Caco-2 (cell line): ENCODE data around the gene ERC2. TPM values are rescaled to one million over a fixed set of nuclear protein-coding genes. Genes with fewer than 3 reads are reported as not detected.

Experiments
- BruUV-seq: library from RNA; stranded (reverse); fragments of 400-500 nt; replicated peaks from 2 replicates; lab custom pipeline; 2021; lab: Mats Ljungman, UMichigan
- CTCF ChIA-PET: fragments of 300-600 bp; sonication (Branson Sonifier 250); formaldehyde crosslinking; loops from one replicate; lab custom pipeline; 2022; ENCODE audit warnings: antibody characterized with exemption; lab: Charles Lee
- POLR2A ChIA-PET: fragments of 300-600 bp; sonication (Branson Sonifier 250); formaldehyde crosslinking; loops from one replicate; lab custom pipeline; 2022; ENCODE audit warnings: antibody characterized with exemption; lab: Charles Lee
- DNase-seq, 2 experiments: peaks; one replicate each; pipeline versions ENCODE4 v3.0.0 to v3.0.0-alpha.2; 2020 to 2022
- H3K27me3 ChIP-seq: replicated peaks from 2 replicates; pipeline ENCODE4 v1.6.0; 2011; ENCODE audit warnings: low read length; ENCODE audit not compliant: control insufficient read depth, insufficient read depth
- H3K36me3 ChIP-seq: 2 replicates; pipeline ENCODE4 v1.5.1; 2011; ENCODE audit warnings: low read length; ENCODE audit not compliant: control insufficient read depth, insufficient read depth
- H3K4me1 ChIP-seq: fragments of 250-450 bp; sonication (Bioruptor Pico); 2 replicates; pipeline ENCODE4 v1.5.1; 2020; ENCODE audit warnings: mild to moderate bottlenecking
- H3K4me3 ChIP-seq: 2 replicates; pipeline ENCODE4 v1.5.1; 2011; ENCODE audit warnings: low read depth, mild to moderate bottlenecking, control low read depth, low read length
- H3K9me3 ChIP-seq: fragments of 250-450 bp; sonication (Bioruptor Pico); 2 replicates; pipeline ENCODE4 v1.5.1; 2020; ENCODE audit warnings: mild to moderate bottlenecking, moderate library complexity
- H3K27ac Mint-ChIP-seq: one replicate; pipeline ENCODE4 v1.8.0; 2022; ENCODE audit warnings: mixed read lengths; ENCODE audit not compliant: unreplicated experiment
- H3K27me3 Mint-ChIP-seq: one replicate; pipeline ENCODE4 v1.8.0; 2022; ENCODE audit warnings: mixed read lengths; ENCODE audit not compliant: insufficient read depth, unreplicated experiment
- H3K36me3 Mint-ChIP-seq: one replicate; pipeline ENCODE4 v1.8.0; 2022; ENCODE audit warnings: mild to moderate bottlenecking, mixed read lengths; ENCODE audit not compliant: insufficient read depth, unreplicated experiment
- H3K4me1 Mint-ChIP-seq: one replicate; pipeline ENCODE4 v1.8.0; 2022; ENCODE audit warnings: low read depth, mixed read lengths; ENCODE audit not compliant: unreplicated experiment
- H3K4me3 Mint-ChIP-seq: one replicate; pipeline ENCODE4 v1.8.0; 2022; ENCODE audit warnings: mild to moderate bottlenecking, moderate library complexity, mixed read lengths; ENCODE audit not compliant: unreplicated experiment
- H3K9me3 Mint-ChIP-seq: one replicate; pipeline ENCODE4 v1.8.0; 2022; ENCODE audit warnings: mixed read lengths; ENCODE audit not compliant: unreplicated experiment
- intact Hi-C: fragments of 100-400 bp; cut with micrococcal nuclease; formaldehyde crosslinking; loops from one replicate; pipeline ENCODE4 v1.10.0; 2022; ENCODE audit not compliant: unreplicated experiment
- total RNA-seq: library from RNA; stranded (reverse); gene quantifications from 2 replicates; pipeline ENCODE4 v1.2.3, GENCODE V29; 2022
- TF ChIP-seq, protein P1 (sequence below), 2 experiments: fragments of 200-600 bp in 1 of 2; IDR thresholded peaks; 1 replicate in 1 of 2; 2 replicates in 1 of 2; pipeline versions ENCODE4 v1.5.1 to v1.8.0; 2011 to 2022; ENCODE audit warnings: antibody characterized with exemption in 1 of 2, control low read depth in 1 of 2, inconsistent platforms in 1 of 2, low read depth in 1 of 2, low read length in 1 of 2, mild to moderate bottlenecking in 1 of 2, moderate library complexity in 1 of 2; ENCODE audit not compliant: insufficient read depth in 1 of 2, severe bottlenecking in 1 of 2, unreplicated experiment in 1 of 2

The ERC2 gene
- total RNA-seq, 1 experiment from 2014 or later = 0.54 TPM

- POLR2A ChIA-PET = no interaction called here
- BruUV-seq = no TSS peak
- intact Hi-C loops = no loop called here
- Mint-ChIP-seq H3K4me3 (no peak overlapping the region), H3K27me3 (no peaks in the 10 kb centered on the region), H3K9me3 (peaks cover 18% of the 10 kb centered on the region), H3K27ac (no peak overlapping the region), H3K4me1 (peaks cover 8% of the 10 kb centered on the region), H3K36me3 (no peaks in the 10 kb centered on the region)
- no peak overlapping the region for H3K4me3 ChIP-seq
- H3K27me3 ChIP-seq = no peaks in the 10 kb centered on the region
- CTCF ChIA-PET = interaction anchor here (0.7 kb wide), 1 partner anchor 60 kb away, joined by 3 read pairs; no protein-coding TSS in a partner anchor
- H3K9me3 ChIP-seq = peaks cover 7% of the 10 kb centered on the region; the same call in 1 of the 2 replicates
- H3K36me3 ChIP-seq = no peaks in the 10 kb centered on the region
- DNase-seq = no peak
- H3K4me1 ChIP-seq = no peaks in the 10 kb centered on the region
- TF ChIP-seq, protein P1, sequence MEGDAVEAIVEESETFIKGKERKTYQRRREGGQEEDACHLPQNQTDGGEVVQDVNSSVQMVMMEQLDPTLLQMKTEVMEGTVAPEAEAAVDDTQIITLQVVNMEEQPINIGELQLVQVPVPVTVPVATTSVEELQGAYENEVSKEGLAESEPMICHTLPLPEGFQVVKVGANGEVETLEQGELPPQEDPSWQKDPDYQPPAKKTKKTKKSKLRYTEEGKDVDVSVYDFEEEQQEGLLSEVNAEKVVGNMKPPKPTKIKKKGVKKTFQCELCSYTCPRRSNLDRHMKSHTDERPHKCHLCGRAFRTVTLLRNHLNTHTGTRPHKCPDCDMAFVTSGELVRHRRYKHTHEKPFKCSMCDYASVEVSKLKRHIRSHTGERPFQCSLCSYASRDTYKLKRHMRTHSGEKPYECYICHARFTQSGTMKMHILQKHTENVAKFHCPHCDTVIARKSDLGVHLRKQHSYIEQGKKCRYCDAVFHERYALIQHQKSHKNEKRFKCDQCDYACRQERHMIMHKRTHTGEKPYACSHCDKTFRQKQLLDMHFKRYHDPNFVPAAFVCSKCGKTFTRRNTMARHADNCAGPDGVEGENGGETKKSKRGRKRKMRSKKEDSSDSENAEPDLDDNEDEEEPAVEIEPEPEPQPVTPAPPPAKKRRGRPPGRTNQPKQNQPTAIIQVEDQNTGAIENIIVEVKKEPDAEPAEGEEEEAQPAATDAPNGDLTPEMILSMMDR (IDR thresholded peaks at IDR 0.05; ENCODE audit: insufficient read depth in 1 of 2, low read depth in 1 of 2, low read length in 1 of 2, severe bottlenecking in 1 of 2, unreplicated experiment in 1 of 2) = no peak
Measured at GRCh38 chr3:56110886-56111285, 357.4 kb downstream of the ERC2 start.

GRCh38 chr3:56107157-56107556 is 361.1 kb downstream of the ERC2 start:
- no peaks in the 10 kb centered on the region for H3K36me3 ChIP-seq
- H3K4me3 Mint-ChIP-seq = no peak overlapping the region
- intact Hi-C loops = no loop called here
- CTCF ChIA-PET = no interaction called here
- POLR2A ChIA-PET = no interaction called here
- no peak overlapping the region for H3K4me3 ChIP-seq
- peaks cover 14% of the 10 kb centered on the region for H3K4me1 Mint-ChIP-seq
- H3K4me1 ChIP-seq = no peaks in the 10 kb centered on the region
- H3K9me3 ChIP-seq = no peaks in the 10 kb centered on the region
- no peak for DNase-seq
- TF ChIP-seq, protein P1 (IDR thresholded peaks at IDR 0.05; ENCODE audit: insufficient read depth in 1 of 2, low read depth in 1 of 2, low read length in 1 of 2, severe bottlenecking in 1 of 2, unreplicated experiment in 1 of 2) = no peak
- no peaks in the 10 kb centered on the region for H3K9me3 Mint-ChIP-seq
- H3K27me3 Mint-ChIP-seq = no peaks in the 10 kb centered on the region
- no peak overlapping the region for H3K27ac Mint-ChIP-seq
- BruUV-seq = no TSS peak
- no peaks in the 10 kb centered on the region for H3K36me3 Mint-ChIP-seq
- H3K27me3 ChIP-seq = no peaks in the 10 kb centered on the region

DNA sequence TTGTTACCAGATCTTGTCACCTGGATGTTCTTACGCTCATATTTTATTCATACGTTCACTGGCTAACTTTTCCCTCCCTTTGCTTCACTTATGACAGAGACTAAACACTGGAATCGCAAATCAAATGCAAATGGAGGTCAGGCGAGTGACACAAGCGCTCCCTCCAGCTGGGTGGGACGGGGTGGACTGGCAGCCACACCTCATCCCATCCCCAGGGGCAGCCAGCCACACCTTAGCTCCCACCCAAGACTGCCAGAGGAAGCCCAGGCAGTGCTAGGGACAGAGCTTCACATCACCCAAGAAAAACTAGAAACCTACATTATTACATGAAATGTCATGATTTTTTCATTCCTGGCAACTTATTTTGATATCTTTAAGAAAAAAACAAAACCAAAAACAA is 366.2 kb downstream of the ERC2 start:
- Histone ChIP-seq H3K36me3 (no peaks in the 10 kb centered on the region), H3K4me3 (no peak overlapping the region), H3K9me3 (no peaks in the 10 kb centered on the region), H3K27me3 (no peaks in the 10 kb centered on the region), H3K4me1 (no peaks in the 10 kb centered on the region)
- intact Hi-C loops = no loop called here
- Mint-ChIP-seq H3K9me3 (no peaks in the 10 kb centered on the region), H3K4me1 (peaks cover 6% of the 10 kb centered on the region), H3K36me3 (no peaks in the 10 kb centered on the region), H3K27me3 (no peaks in the 10 kb centered on the region), H3K27ac (no peak overlapping the region), H3K4me3 (no peak overlapping the region)
- ChIA-PET POLR2A (no interaction called here), CTCF (no interaction called here)
- no peak for DNase-seq
- no TSS peak for BruUV-seq
- TF ChIP-seq, protein P1 (IDR thresholded peaks at IDR 0.05; ENCODE audit: insufficient read depth in 1 of 2, low read depth in 1 of 2, low read length in 1 of 2, severe bottlenecking in 1 of 2, unreplicated experiment in 1 of 2) = no peak
